GM20000 (cell line): ENCODE data around the gene KCNA10.
A peak's percentile ranks its signal among the peaks of the same experiment; 100 is the strongest.

Experiments
- DNase-seq: peaks from one replicate; pipeline ENCODE4 v3.0.0; 2012; ENCODE audit warnings: low spot score
- TF ChIP-seq, protein P1 (sequence below): IDR thresholded peaks from 2 replicates; pipeline ENCODE4 v1.5.1; 2012; ENCODE audit warnings: mild to moderate bottlenecking, control low read depth; ENCODE audit errors: extremely low read depth, missing control alignments

The KCNA10 gene

DNA sequence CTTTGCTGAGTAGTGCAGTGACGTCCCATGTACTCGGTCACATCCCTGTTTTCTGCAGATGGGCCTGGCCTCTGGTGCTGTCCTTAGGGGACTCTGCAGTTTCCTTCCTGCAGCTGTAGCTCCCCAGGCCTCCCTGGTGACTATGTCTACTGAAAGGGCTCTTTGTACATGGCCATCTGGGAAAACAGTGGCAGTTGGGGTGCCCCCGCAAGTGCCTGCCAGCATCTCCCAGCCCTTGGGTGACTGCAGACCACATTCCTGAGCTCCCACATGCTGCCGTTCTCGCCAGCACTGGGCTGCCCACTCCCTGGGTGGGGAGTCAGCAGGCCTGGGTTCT lies 37.5 kb upstream of the KCNA10 start:
- no peak for DNase-seq

DNA sequence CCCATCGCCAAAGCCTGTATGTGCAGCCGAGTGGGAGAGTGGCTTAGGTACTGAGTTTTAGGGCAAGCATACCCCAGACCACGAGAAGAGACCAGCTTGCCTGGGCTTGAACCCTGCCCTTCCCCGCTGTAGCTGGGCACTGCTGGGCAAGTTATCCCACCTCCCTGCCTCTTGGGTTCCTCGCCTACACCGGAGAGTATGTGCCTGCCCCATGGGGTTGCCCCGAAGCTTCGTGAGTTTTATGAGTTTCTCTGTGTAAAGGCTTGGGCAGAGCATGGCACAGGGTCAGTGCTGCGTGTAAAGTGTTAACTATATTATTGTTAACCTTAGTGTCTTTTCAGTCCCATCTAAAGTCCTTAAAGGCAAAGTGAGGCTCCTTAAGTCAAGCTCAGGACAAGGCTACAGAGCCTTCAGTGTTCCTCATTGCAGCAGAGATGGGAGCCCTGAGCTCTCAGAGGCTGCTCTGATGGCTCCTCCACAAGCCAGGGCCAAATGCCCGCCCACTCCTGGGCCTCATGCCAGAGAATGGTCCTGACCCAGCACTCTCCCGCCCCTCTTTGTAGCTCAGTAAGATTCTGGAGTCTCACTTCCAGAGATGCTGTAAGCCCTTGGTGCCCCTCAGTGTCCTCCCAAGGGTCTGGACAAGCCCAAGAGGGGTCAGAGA lies 37.0 kb upstream of the KCNA10 start:
- TF ChIP-seq, protein P1, sequence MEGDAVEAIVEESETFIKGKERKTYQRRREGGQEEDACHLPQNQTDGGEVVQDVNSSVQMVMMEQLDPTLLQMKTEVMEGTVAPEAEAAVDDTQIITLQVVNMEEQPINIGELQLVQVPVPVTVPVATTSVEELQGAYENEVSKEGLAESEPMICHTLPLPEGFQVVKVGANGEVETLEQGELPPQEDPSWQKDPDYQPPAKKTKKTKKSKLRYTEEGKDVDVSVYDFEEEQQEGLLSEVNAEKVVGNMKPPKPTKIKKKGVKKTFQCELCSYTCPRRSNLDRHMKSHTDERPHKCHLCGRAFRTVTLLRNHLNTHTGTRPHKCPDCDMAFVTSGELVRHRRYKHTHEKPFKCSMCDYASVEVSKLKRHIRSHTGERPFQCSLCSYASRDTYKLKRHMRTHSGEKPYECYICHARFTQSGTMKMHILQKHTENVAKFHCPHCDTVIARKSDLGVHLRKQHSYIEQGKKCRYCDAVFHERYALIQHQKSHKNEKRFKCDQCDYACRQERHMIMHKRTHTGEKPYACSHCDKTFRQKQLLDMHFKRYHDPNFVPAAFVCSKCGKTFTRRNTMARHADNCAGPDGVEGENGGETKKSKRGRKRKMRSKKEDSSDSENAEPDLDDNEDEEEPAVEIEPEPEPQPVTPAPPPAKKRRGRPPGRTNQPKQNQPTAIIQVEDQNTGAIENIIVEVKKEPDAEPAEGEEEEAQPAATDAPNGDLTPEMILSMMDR, result no peak
- no peak for DNase-seq

More for the DNA sequence above, 37.5 kb upstream of the KCNA10 start:
- TF ChIP-seq, protein P1, result no peak

DNA sequence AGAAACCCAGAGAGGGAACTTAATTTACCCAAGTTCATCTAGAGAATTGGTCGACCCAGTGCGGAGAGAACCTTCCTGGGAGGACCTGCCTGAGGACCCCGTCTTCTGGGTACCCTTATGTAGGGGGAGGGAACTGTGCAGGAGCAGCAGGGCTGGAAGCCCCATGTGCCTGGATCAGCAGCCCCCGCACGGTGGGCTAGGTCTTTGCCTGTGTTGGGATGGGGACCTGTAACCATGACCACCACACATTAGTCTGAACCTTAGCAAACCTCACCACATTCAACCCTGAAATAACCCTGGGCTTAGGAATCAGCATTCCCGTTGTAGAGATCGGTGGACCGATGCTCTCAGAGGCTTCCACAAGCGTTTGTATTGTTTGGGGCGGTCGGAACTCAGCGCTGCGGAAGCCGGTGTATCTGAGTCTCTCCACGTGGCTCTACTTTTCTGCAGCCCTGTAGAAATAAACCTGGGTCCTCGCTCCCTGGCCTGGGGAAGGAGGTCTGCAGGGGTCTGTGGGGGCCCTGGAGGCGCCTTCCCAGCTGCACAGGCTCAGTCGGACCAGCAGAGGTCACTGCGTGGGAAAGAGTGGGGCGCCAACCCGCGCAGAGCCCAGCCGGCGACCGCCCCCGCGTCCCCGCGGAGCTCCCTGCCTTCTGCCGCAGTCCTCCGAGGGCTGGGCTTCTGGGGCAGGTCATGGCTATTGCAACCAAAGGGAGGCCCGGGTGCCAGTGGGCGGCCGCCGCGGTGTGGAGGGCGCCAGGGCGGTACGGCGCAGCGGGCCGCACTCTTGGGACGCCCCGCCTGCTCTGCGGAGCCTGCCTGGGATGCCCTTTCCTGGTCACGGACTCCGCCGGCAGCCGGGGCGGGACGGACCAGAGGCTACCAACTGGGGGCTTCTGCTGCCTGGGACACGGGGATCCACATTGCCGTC lies 36.2 kb upstream of the KCNA10 start:
- TF ChIP-seq, protein P1, result peak; percentile 61
- peak; percentile 79 for DNase-seq

DNA sequence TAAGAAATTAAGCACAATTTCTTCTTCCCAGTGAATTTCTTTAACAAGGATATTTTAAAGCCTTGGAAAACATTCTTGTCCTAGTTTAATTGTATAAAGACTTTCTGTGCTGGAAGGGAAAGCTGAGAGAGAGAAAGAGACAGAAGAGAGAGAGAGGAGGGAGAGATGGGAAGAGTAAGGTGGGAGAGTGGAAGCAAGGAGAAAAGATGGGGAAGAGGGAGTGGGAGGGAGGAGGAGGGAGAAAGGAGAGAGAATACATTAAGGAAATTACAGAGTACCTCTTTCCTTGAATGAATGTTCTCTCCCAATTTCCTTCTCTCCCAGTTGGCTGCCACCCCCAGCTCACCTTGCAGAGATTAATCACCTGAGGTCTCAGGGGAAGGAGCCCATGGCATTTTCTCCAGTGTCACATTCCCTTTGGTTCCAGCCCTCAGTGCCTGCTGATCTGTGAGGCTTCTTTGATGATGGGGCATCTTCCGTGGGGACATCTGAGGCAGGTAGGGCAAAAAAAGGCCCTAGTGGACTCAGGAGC lies 32.4 kb upstream of the KCNA10 start:
- TF ChIP-seq, protein P1, result no peak
- DNase-seq, result no peak

DNA sequence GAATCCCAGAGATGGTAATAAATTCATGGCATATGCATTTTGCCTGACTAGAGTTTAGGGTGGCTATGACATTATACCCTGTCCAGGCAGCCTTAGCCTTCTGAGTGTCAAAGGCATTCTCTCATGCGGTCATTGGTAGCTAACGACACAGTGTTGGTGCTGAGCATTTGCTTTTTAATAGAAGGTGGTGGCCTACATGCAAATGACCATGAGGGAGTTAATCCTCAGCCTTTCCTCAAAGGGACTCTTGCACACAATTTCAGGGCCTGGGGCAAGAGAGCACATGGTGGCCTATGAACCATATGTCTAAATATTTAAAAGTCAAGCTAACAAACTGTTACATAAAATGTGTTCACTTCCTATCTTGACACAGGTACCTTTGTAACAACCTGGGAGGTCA lies 30.9 kb upstream of the KCNA10 start:
- no peak for DNase-seq
- TF ChIP-seq, protein P1, result no peak

DNA sequence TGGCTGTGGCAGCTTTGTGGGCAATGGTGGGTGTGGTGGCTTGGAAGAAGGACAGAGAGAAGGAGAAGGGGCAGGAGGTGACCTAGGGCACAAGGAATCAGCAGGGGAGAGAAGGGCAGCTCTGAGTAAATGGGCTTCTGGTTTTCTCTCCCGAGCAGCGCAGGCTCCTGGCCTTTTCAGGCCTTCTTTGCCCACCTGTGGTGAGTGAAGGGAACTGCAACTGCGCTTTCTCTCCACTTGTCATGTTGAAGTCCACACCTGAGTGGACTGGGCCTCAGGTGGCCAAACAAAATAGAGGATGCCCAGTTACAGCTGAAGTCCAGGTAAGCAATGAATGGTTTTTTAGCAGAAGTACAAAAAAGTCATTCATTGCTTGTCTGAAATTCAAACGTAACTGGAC lies 29.4 kb upstream of the KCNA10 start:
- DNase-seq, result peak; percentile 34
- TF ChIP-seq, protein P1, result no peak

DNA sequence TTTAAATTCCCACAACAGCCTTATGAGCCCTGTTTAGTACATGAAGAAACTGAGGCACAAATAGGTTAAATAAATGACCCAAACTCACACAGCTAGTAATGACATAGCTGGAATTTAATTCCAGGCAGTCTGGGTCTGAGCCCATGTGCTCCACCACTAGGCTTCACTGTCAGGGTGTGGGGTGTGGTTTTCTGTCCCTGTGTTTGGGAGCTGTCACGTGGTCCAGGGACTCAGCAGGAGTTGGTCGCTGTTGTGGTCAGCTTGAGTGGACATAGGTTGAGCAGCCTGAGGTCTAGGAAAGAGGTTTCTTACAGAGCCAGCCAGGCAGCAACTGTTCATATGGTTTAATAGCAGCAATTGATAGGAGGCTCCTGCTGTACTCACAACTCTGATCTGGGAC lies 28.0 kb upstream of the KCNA10 start:
- DNase-seq, result no peak
- TF ChIP-seq, protein P1, result no peak
